Measurements from ENCODE around the gene TSPAN18.

Gene TSPAN18

DNA sequence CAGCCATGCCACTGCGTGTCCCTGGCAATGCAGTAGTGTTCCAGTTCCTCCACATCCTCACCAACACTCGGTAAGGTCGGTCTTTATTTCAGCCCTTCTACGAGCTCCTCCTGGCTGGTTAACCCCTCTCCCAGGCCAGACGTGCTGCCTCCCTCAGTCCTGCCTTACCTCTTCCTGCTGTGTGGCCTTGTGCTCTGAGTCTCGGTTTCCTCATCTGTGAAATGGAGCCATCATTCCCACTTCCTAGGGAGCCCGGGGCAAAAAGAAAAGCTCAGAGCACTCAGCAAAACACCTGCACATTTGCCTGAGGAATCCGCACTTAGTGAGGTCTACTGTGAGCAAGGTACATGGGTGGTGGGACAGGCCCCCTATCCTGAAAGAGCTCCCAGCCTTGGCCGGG is 214.1 kb downstream of the TSPAN18 start:
- TF ChIP-seq, protein P1, sequence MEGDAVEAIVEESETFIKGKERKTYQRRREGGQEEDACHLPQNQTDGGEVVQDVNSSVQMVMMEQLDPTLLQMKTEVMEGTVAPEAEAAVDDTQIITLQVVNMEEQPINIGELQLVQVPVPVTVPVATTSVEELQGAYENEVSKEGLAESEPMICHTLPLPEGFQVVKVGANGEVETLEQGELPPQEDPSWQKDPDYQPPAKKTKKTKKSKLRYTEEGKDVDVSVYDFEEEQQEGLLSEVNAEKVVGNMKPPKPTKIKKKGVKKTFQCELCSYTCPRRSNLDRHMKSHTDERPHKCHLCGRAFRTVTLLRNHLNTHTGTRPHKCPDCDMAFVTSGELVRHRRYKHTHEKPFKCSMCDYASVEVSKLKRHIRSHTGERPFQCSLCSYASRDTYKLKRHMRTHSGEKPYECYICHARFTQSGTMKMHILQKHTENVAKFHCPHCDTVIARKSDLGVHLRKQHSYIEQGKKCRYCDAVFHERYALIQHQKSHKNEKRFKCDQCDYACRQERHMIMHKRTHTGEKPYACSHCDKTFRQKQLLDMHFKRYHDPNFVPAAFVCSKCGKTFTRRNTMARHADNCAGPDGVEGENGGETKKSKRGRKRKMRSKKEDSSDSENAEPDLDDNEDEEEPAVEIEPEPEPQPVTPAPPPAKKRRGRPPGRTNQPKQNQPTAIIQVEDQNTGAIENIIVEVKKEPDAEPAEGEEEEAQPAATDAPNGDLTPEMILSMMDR (IDR thresholded peaks at IDR 0.05; ENCODE audit: control insufficient read depth, extremely low read depth, insufficient read depth): no peak
- no peak for DNase-seq (ENCODE audit: low read depth)
- no peak overlapping the region for H3K4me3 ChIP-seq (ENCODE audit: low read depth, low read length)

DNA sequence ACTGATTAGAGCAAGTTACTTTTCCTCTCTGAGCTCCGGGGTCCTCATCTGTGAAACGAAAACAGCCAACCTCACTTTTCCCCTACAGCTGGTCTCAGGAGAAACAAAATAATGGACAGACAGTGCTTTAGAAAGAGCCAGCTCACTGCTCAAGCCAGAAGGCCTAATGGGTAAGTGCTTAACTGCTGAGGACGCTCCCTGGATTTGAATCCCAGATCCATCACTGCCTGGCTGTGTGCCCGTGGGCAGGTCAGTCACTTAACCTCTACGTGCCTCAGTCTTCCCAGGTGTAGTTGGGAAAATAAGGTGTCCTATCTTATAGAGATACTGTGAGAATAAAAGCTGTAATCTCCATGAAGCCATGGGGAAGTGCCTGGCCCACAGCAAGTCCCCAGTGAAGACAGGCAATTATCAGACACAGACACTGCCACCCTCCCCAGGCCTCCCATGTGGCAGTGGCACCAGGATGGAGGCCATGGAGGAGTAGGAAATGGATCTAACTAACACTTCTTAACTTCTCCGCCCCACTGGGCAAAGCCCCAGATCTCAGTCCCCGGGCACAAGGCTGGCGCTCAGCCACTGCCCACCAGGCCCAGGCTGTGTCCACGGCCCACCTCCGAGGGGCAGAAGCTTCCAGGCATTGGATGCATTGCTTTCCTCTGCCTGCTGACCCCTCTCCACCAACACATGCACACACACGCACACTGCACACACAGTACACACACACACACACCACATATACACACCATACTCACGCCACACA is 214.7 kb downstream of the TSPAN18 start:
- DNase-seq (ENCODE audit: low read depth): no peak
- TF ChIP-seq, protein P1 (IDR thresholded peaks at IDR 0.05; ENCODE audit: control insufficient read depth, extremely low read depth, insufficient read depth): no peak
- H3K4me3 ChIP-seq (ENCODE audit: low read depth, low read length): no peak overlapping the region

DNA sequence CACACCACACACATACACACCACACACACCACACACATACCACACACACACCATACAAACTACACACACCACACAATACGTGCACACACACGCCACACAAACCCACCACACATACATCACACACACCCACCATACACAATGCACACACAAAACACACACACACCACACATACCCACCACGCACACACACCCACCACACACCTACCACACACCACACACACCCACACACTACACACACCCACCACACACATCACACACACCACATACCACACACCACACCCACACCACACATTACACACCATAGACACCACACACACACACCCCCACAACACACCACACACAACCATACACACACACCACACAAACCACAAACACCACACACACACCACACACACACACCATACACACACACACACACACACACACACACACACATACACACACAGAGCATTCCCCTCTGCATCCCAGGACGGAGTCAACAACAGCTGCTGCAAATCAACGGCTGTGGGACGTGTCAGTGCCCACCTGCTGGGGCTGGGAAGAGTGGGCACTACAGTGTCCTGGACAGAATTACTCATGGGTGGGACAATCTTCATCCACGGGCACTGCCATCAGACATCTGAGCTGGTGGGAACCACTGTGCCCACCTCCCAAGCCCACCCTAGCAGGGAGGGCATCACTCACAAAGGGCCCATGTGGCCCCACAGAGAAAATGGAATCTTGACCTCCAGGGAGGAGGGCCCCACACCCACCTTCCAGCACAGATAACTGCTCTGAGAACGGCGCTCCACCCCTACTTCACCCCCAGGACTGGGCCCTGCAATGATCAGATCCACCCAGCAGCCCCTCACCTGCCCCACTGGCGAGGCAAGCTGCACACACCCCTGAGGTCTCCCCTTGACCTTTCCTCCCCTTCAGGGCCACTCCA is 215.5 kb downstream of the TSPAN18 start:
- no peak overlapping the region for H3K4me3 ChIP-seq (ENCODE audit: low read depth, low read length)
- TF ChIP-seq, protein P1 (IDR thresholded peaks at IDR 0.05; ENCODE audit: control insufficient read depth, extremely low read depth, insufficient read depth): no peak

DNA sequence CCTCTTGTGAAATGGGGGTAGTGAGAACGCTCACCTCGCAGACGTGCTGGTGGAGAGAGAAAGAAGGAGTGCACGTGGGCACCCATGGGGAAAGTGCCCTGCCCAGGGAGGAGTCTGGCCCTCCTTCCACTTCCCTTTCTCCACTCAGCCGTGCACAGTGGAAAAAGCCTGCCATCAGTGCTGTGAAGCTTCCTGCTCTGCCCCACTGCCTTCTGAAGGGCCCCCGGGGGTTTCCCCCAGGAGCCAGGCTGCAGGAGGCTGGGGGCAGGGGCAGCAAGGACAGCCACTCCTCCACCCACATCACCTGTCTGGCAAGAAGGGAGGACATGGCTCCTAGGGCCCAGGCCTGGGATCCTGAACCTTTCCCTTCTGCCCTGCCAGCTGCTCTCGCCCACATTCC is 216.4 kb downstream of the TSPAN18 start:
- TF ChIP-seq, protein P1 (IDR thresholded peaks at IDR 0.05; ENCODE audit: control insufficient read depth, extremely low read depth, insufficient read depth): no peak
- no peak for DNase-seq (ENCODE audit: low read depth)
- no peak overlapping the region for H3K4me3 ChIP-seq (ENCODE audit: low read depth, low read length)

More for the DNA sequence above, 215.5 kb downstream of the TSPAN18 start:
- DNase-seq (ENCODE audit: low read depth): no peak

DNA sequence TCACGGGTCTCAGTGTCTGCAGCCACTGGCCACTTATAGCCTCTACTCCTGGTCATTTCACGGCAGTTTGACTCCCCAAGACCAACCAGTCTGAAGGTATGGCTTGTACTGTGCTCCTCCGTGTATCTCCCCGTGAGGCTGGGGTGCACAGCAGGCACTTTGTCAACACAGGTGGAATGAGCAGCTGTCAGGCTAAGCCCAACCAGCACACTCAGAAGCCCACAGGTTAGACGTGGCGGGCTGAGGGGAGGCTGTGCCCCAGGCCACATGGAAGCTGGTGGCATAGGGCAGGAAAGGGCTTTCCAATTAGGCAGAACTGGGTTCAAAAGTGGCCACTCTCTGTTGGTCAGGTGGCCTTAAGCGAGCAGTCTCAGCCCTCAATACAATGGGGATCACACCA is 216.9 kb downstream of the TSPAN18 start:
- no peak overlapping the region for H3K4me3 ChIP-seq (ENCODE audit: low read depth, low read length)
- TF ChIP-seq, protein P1 (IDR thresholded peaks at IDR 0.05; ENCODE audit: control insufficient read depth, extremely low read depth, insufficient read depth): no peak
- DNase-seq (ENCODE audit: low read depth): no peak

DNA sequence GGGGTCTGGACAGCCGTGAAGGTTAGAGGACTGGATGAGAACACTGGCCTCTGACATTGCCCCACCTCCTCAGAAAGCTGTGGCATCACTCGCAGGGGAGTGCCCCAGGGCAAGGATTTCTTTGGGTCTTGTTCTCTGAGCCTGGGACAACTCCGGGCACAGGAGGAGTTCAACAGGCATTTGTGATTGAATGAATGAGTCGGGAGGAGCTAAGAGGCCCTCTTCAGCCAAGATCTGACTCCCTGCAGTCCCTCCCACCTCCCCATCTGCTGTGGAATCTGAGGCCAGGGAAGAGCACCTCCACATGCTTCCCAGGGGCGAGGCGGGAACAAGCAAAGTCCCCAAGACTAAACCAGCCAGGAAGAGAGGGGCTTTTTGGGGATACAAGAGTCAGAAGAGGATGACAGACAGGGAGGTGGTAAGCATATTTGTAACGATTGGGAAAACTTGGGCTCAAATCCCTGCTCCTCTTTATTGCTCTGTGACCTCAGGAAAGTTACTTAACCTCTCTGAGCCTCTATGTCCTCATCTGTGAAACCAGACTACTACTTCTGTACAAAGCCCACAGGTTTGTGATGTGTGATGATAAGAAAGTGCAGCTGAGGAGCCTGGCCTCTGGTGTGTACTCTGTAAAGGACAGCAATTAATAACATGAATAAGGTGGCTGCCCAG is 217.6 kb downstream of the TSPAN18 start:
- TF ChIP-seq, protein P1 (IDR thresholded peaks at IDR 0.05; ENCODE audit: control insufficient read depth, extremely low read depth, insufficient read depth): no peak
- no peak overlapping the region for H3K4me3 ChIP-seq (ENCODE audit: low read depth, low read length)
- no peak for DNase-seq (ENCODE audit: low read depth)
